Activated naive CD8-positive, alpha-beta T cell treated with anti-CD3 and anti-CD28 coated beads for 36 hours (primary cell): ENCODE data around the gene PLEKHN1. TPM values are rescaled to one million over a fixed set of nuclear protein-coding genes. Genes with fewer than 3 reads are reported as not detected.

ENCODE experiments used
- DNase-seq: peaks from one replicate; pipeline ENCODE4 v3.0.0; 2021
- H3K27ac Mint-ChIP-seq: one replicate; pipeline ENCODE4 v1.8.0; 2022; ENCODE audit warnings: mild to moderate bottlenecking, moderate library complexity, mixed read lengths
- H3K27me3 Mint-ChIP-seq: one replicate; pipeline ENCODE4 v1.8.0; 2022; ENCODE audit warnings: mild to moderate bottlenecking, mixed read lengths
- H3K36me3 Mint-ChIP-seq: one replicate; pipeline ENCODE4 v1.8.0; 2021; ENCODE audit warnings: mild to moderate bottlenecking, mixed read lengths
- H3K4me1 Mint-ChIP-seq: one replicate; pipeline ENCODE4 v1.8.0; 2021; ENCODE audit warnings: mixed read lengths
- H3K4me3 Mint-ChIP-seq: one replicate; pipeline ENCODE4 v1.8.0; 2022; ENCODE audit warnings: mild to moderate bottlenecking, moderate library complexity, mixed read lengths
- H3K9me3 Mint-ChIP-seq: one replicate; pipeline ENCODE4 v1.8.0; 2022; ENCODE audit warnings: mixed read lengths
- total RNA-seq, 2 experiments: library from RNA; stranded (reverse); gene quantifications; one replicate each; pipeline ENCODE4 v1.2.3, GENCODE V29; 2021

PLEKHN1 gene
- total RNA-seq, 2 experiments from 2014 or later: 0.85 to 1.3 TPM

GRCh38 chr1:936348-937264 lies 29.7 kb upstream of the PLEKHN1 start:
- Mint-ChIP-seq H3K4me1 (peaks cover 9% of the 10 kb centered on the region), H3K36me3 (no peaks in the 10 kb centered on the region), H3K9me3 (no peaks in the 10 kb centered on the region), H3K4me3 (no peak overlapping the region), H3K27me3 (peaks cover 57% of the 10 kb centered on the region), H3K27ac (no peak overlapping the region)
- DNase-seq: no peak

- H3K36me3 Mint-ChIP-seq: no peaks in the 10 kb centered on the region
- DNase-seq: no peak
- no peaks in the 10 kb centered on the region for H3K9me3 Mint-ChIP-seq
- no peak overlapping the region for H3K27ac Mint-ChIP-seq
- H3K4me3 Mint-ChIP-seq: no peak overlapping the region
- peaks cover 56% of the 10 kb centered on the region for H3K27me3 Mint-ChIP-seq
- peaks cover 9% of the 10 kb centered on the region for H3K4me1 Mint-ChIP-seq
These were observed 28.8 kb upstream of the PLEKHN1 start for GRCh38 chr1:937521-937920.

- no peak overlapping the region for H3K27ac Mint-ChIP-seq
- no peak overlapping the region for H3K4me3 Mint-ChIP-seq
- no peaks in the 10 kb centered on the region for H3K36me3 Mint-ChIP-seq
- DNase-seq: no peak
- no peaks in the 10 kb centered on the region for H3K9me3 Mint-ChIP-seq
- peaks cover 56% of the 10 kb centered on the region for H3K27me3 Mint-ChIP-seq
- H3K4me1 Mint-ChIP-seq: peaks cover 10% of the 10 kb centered on the region
These were observed 28.1 kb upstream of the PLEKHN1 start for GRCh38 chr1:938088-938683.

DNA sequence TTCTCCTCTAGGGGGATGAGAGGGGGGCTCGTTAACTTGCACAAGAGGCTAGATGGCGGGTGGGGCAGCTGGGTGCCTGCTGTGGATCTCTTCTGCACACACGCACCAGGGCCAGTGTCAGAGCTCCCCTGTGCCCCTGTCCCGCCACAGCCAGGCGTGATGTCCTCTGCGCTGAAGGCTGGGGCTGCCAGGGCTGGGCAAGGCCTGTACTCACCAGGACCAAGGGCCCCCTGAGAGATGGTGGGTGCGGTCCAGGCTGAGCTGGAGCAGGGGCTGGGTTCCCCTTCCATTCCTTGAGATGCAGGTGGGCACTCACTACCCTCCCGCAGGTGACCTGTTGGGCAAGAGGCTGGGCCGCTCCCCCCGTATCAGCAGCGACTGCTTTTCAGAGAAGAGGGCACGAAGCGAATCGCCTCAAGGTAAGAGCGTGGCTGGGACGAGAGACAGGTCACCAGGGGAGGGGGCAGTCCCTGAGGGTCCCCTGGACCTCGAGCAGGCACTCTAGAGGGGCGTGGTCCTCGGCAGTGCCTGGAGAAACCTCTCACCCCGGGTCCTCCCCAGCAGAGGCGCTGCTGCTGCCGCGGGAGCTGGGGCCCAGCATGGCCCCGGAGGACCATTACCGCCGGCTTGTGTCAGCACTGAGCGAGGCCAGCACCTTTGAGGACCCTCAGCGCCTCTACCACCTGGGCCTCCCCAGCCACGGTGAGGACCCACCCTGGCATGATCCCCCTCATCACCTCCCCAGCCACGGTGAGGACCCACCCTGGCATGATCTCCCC lies 27.4 kb upstream of the PLEKHN1 start:
- Mint-ChIP-seq H3K4me1 (peaks cover 12% of the 10 kb centered on the region), H3K36me3 (no peaks in the 10 kb centered on the region), H3K9me3 (no peaks in the 10 kb centered on the region), H3K27ac (no peak overlapping the region), H3K4me3 (no peak overlapping the region), H3K27me3 (peaks cover 58% of the 10 kb centered on the region)
- no peak for DNase-seq

DNA sequence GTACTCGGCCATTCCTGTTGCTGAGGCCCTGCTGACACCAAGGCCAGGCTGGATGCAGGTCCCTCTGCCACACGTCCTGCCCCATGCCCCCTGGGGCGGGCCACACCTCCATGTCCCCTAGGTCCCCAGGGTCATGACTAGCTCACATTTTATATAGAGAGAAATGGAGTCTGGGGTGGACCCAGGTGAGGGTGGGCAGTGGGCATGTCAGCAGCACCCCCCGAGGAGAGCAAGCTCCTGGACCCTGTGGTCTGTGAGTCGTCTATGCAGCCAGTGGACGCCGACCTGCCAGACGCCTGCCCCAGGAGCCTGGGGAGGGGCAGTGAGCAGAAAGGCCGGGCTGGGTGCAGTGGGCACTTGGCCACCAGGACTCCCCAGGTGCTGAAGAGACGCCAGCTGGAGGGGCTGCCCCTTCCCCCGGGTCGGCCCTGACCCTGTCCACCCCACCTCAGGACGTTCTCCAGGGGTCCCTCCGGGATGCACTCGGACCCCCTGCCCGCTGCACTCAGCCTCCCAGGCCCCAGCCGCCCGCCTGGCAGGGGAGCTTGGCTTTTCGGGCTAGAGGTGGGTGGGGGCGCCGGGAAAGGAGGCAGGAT lies 26.7 kb upstream of the PLEKHN1 start:
- Mint-ChIP-seq H3K27ac (no peak overlapping the region), H3K36me3 (peaks cover 2% of the 10 kb centered on the region), H3K4me3 (no peak overlapping the region), H3K4me1 (peaks cover 12% of the 10 kb centered on the region), H3K27me3 (peaks cover 65% of the 10 kb centered on the region), H3K9me3 (no peaks in the 10 kb centered on the region)
- DNase-seq: no peak

DNA sequence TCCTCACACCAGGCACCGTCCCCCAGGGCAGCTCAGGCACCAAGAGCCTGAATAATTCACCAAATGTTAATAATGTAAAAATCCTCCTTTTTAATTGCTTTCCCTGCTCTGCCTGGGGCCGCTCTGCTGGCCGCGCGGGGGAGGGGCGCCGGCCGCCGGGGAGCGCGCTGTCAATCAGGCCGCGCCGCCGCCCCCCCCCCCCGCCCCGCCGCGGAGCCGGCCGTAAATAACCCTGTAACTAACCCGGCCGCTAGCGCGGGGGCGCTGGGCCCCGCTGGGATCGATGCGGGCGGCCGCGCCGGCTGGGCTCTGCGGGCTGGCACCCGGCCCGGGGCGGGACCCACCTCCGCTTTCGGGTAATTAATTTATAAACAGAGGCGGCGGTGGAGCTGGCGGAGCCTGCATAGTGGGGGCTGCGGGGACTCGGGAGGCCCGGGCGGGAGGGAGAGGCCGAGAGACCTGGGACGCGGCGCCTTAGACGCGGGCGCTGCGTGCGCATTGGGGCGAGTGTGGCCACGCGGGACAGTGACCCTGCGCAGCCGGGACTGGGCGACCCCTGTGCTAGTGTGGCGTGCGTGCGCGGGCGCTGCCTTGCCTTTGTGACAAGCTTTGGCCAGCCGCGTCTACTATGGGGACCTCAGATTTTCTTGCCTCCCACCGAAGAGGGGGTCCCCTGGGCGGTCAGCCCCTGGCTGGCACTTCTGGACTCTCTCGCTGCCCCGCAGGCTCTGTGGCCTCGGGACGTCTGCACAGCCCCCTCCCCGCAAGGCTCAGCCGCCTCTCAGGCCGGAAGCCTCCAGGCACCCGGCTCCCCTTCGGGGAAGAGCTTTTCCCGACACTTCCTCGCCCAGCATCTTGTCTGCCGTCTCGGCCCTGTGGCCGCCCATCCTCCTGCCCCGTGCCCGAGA lies 25.9 kb upstream of the PLEKHN1 start:
- H3K36me3 Mint-ChIP-seq: peaks cover 6% of the 10 kb centered on the region
- H3K27me3 Mint-ChIP-seq: peaks cover 58% of the 10 kb centered on the region
- peaks cover 9% of the 10 kb centered on the region for H3K4me1 Mint-ChIP-seq
- peak; percentile 42 for DNase-seq
- peak overlapping the region; percentile 42 for H3K4me3 Mint-ChIP-seq
- H3K9me3 Mint-ChIP-seq: no peaks in the 10 kb centered on the region
- no peak overlapping the region for H3K27ac Mint-ChIP-seq

GRCh38 chr1:941015-941587 lies 25.2 kb upstream of the PLEKHN1 start:
- DNase-seq: no peak
- Mint-ChIP-seq H3K27me3 (peaks cover 53% of the 10 kb centered on the region), H3K27ac (no peak overlapping the region), H3K9me3 (no peaks in the 10 kb centered on the region), H3K36me3 (peaks cover 13% of the 10 kb centered on the region), H3K4me1 (peaks cover 9% of the 10 kb centered on the region), H3K4me3 (peak overlapping the region; percentile 66)

GRCh38 chr1:941588-942383 lies 24.5 kb upstream of the PLEKHN1 start:
- Mint-ChIP-seq H3K4me3 (peak overlapping the region; percentile 66), H3K27ac (no peak overlapping the region), H3K9me3 (no peaks in the 10 kb centered on the region), H3K4me1 (peaks cover 9% of the 10 kb centered on the region), H3K27me3 (peaks cover 51% of the 10 kb centered on the region), H3K36me3 (peaks cover 13% of the 10 kb centered on the region)
- peak; percentile 64 for DNase-seq

DNA sequence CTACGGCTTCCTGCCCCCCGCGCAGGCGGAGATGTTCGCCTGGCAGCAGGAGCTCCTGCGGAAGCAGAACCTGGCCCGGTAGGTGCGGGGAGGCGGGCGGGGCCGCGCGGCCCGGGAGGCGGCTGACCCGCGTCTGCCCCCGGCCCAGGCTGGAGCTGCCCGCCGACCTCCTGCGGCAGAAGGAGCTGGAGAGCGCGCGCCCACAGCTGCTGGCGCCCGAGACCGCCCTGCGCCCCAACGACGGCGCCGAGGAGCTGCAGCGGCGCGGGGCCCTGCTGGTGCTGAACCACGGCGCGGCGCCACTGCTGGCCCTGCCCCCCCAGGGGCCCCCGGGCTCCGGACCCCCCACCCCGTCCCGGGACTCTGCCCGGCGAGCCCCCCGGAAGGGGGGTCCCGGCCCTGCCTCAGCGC lies 23.9 kb upstream of the PLEKHN1 start:
- Mint-ChIP-seq H3K4me1 (peaks cover 9% of the 10 kb centered on the region), H3K36me3 (peaks cover 16% of the 10 kb centered on the region), H3K27ac (no peak overlapping the region), H3K4me3 (no peak overlapping the region), H3K27me3 (peaks cover 47% of the 10 kb centered on the region), H3K9me3 (no peaks in the 10 kb centered on the region)
- DNase-seq: peak; percentile 41

- no peaks in the 10 kb centered on the region for H3K9me3 Mint-ChIP-seq
- peak overlapping the region; percentile 25 for H3K27ac Mint-ChIP-seq
- H3K4me3 Mint-ChIP-seq: no peak overlapping the region
- no peak for DNase-seq
- peaks cover 44% of the 10 kb centered on the region for H3K27me3 Mint-ChIP-seq
- H3K36me3 Mint-ChIP-seq: peaks cover 16% of the 10 kb centered on the region
- peaks cover 9% of the 10 kb centered on the region for H3K4me1 Mint-ChIP-seq
These were observed 23.3 kb upstream of the PLEKHN1 start for GRCh38 chr1:942864-943533.

- H3K9me3 Mint-ChIP-seq: no peaks in the 10 kb centered on the region
- H3K4me1 Mint-ChIP-seq: peaks cover 9% of the 10 kb centered on the region
- DNase-seq: no peak
- H3K27me3 Mint-ChIP-seq: peaks cover 37% of the 10 kb centered on the region
- H3K4me3 Mint-ChIP-seq: peak overlapping the region; percentile 55
- peaks cover 16% of the 10 kb centered on the region for H3K36me3 Mint-ChIP-seq
- peak overlapping the region; percentile 25 for H3K27ac Mint-ChIP-seq
These were observed 22.5 kb upstream of the PLEKHN1 start for GRCh38 chr1:943545-944340.
